ENCODE results near the gene DNASE1L1. TPM values are rescaled to one million over a fixed set of nuclear protein-coding genes. Genes with fewer than 3 reads are reported as not detected.

The DNASE1L1 gene
- total RNA-seq, 1 donor from 2014 or later: 35.1 TPM

DNA sequence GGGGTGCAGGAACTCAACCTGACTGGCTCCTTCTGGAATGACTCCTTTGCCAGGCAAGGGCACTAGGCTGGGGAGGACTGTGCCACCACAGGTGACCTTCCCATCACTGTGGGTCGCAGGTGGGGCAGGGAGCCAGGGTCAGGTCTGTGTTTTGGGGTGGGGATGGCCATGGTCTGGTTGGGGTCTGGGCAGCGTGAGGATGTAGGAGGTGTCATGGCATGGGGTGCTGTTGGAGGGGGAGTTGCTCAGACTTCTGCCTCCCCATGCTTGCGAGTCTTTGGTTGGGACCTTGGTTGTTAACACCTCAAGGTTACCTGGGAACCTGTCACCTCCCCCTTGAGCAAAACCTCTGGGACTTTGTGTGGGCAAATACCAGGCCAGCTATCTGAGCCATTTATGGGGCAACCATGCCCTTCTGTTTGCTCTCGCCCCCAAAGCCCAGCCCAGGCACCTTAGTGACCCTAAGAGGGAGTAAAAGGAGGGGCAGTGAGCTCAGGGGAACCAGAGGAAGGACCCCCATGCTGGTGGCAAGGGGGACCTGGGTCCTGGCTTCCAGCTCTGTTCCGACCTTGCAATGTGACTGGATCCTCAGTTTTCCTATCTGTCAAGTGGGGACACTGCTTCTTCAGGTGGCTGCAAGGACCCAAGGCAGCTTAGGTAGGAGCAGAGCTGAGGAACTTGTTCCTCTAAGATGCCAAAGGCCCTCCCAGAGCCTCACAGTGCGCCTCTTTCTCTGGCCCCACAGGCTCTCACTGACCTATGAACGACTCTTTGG is 25.5 kb upstream of the DNASE1L1 start:
- Histone ChIP-seq H3K9ac (ENCODE audit: low read length) (no peak overlapping the region), H3K27ac (ENCODE audit: low read depth, low read length) (no peak overlapping the region), H3K79me2 (ENCODE audit: insufficient read depth, low read length) (peaks cover 46% of the 10 kb centered on the region), H3K36me3 (ENCODE audit: insufficient read depth, low read length) (no peaks in the 10 kb centered on the region), H4K20me1 (ENCODE audit: insufficient read depth, low read length) (peaks cover 34% of the 10 kb centered on the region), H3K4me2 (ENCODE audit: low read length) (no peak overlapping the region), H3K4me3 (ENCODE audit: insufficient read depth, low read depth, low read length) (no peak overlapping the region), H2AFZ (ENCODE audit: low read depth, low read length) (no peak overlapping the region), H3K27me3 (ENCODE audit: insufficient read depth, low read length) (no peaks in the 10 kb centered on the region), H3K4me1 (ENCODE audit: insufficient read depth, low read length) (peaks cover 7% of the 10 kb centered on the region), H3K9me3 (ENCODE audit: insufficient read depth, low read depth, low read length) (no peaks in the 10 kb centered on the region)
- TF ChIP-seq, protein P1, sequence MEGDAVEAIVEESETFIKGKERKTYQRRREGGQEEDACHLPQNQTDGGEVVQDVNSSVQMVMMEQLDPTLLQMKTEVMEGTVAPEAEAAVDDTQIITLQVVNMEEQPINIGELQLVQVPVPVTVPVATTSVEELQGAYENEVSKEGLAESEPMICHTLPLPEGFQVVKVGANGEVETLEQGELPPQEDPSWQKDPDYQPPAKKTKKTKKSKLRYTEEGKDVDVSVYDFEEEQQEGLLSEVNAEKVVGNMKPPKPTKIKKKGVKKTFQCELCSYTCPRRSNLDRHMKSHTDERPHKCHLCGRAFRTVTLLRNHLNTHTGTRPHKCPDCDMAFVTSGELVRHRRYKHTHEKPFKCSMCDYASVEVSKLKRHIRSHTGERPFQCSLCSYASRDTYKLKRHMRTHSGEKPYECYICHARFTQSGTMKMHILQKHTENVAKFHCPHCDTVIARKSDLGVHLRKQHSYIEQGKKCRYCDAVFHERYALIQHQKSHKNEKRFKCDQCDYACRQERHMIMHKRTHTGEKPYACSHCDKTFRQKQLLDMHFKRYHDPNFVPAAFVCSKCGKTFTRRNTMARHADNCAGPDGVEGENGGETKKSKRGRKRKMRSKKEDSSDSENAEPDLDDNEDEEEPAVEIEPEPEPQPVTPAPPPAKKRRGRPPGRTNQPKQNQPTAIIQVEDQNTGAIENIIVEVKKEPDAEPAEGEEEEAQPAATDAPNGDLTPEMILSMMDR (IDR thresholded peaks at IDR 0.05; ENCODE audit: insufficient read depth, low read depth, low read length): no peak
- TF ChIP-seq EZH2 (IDR thresholded peaks at IDR 0.05; ENCODE audit: insufficient read depth, low read length): no peak
- H3K27me3 Mint-ChIP-seq (ENCODE audit: low read depth, unreplicated experiment): no peaks in the 10 kb centered on the region
- DNase-seq (ENCODE audit: low read depth) (no peak), FAIRE-seq (no peak)
- no peak overlapping the region for H3K4me3 Mint-ChIP-seq (ENCODE audit: unreplicated experiment)
- no peaks in the 10 kb centered on the region for H3K36me3 Mint-ChIP-seq (ENCODE audit: low read depth, unreplicated experiment)
- no peak overlapping the region for H3K27ac Mint-ChIP-seq (ENCODE audit: unreplicated experiment)
- H3K4me1 Mint-ChIP-seq (ENCODE audit: low read depth, unreplicated experiment): peaks cover 10% of the 10 kb centered on the region
- no peaks in the 10 kb centered on the region for H3K9me3 Mint-ChIP-seq (ENCODE audit: unreplicated experiment)

GRCh38 chrX:154433605-154434004 is 24.6 kb upstream of the DNASE1L1 start:
- H3K9ac ChIP-seq (ENCODE audit: low read length): no peak overlapping the region

More at GRCh38 chrX:154433605-154434004, 24.6 kb upstream of the DNASE1L1 start:
- Histone ChIP-seq H3K4me3 (ENCODE audit: insufficient read depth, low read depth, low read length) (no peak overlapping the region), H3K36me3 (ENCODE audit: insufficient read depth, low read length) (no peaks in the 10 kb centered on the region), H3K27ac (ENCODE audit: low read depth, low read length) (no peak overlapping the region), H3K4me1 (ENCODE audit: insufficient read depth, low read length) (peaks cover 5% of the 10 kb centered on the region), H3K27me3 (ENCODE audit: insufficient read depth, low read length) (no peaks in the 10 kb centered on the region), H2AFZ (ENCODE audit: low read depth, low read length) (no peak overlapping the region), H3K9me3 (ENCODE audit: insufficient read depth, low read depth, low read length) (no peaks in the 10 kb centered on the region), H3K79me2 (ENCODE audit: insufficient read depth, low read length) (peaks cover 45% of the 10 kb centered on the region), H3K4me2 (ENCODE audit: low read length) (no peak overlapping the region), H4K20me1 (ENCODE audit: insufficient read depth, low read length) (peaks cover 31% of the 10 kb centered on the region)
- no peaks in the 10 kb centered on the region for H3K9me3 Mint-ChIP-seq (ENCODE audit: unreplicated experiment)
- no peak overlapping the region for H3K4me3 Mint-ChIP-seq (ENCODE audit: unreplicated experiment)
- no peaks in the 10 kb centered on the region for H3K36me3 Mint-ChIP-seq (ENCODE audit: low read depth, unreplicated experiment)
- no peak for TF ChIP-seq EZH2 (IDR thresholded peaks at IDR 0.05; ENCODE audit: insufficient read depth, low read length)
- TF ChIP-seq, protein P1 (IDR thresholded peaks at IDR 0.05; ENCODE audit: insufficient read depth, low read depth, low read length): no peak
- no peaks in the 10 kb centered on the region for H3K27me3 Mint-ChIP-seq (ENCODE audit: low read depth, unreplicated experiment)
- H3K4me1 Mint-ChIP-seq (ENCODE audit: low read depth, unreplicated experiment): peaks cover 15% of the 10 kb centered on the region
- DNase-seq (ENCODE audit: low read depth): no peak
- H3K27ac Mint-ChIP-seq (ENCODE audit: unreplicated experiment): no peak overlapping the region
- FAIRE-seq: no peak
